Liver (tissue), 9 donors: ENCODE measurements around the gene MBP. TPM values are rescaled to one million over a fixed set of nuclear protein-coding genes. Genes with fewer than 3 reads are reported as not detected.

Experiments
- DNase-seq: peaks from one replicate; pipeline ENCODE4 v3.0.0-alpha.2; 2017; ENCODE audit warnings: low spot score
- H3K27ac ChIP-seq, 2 donors: one replicate each; pipeline ENCODE4 v1.7.0; 2013; ENCODE audit warnings: inconsistent platforms in 2 of 2, low read length in 2 of 2, control low read depth in 1 of 2, low read depth in 1 of 2, mild to moderate bottlenecking in 1 of 2
- H3K27me3 ChIP-seq, 4 donors: one replicate each; pipeline versions ENCODE4 v1.6.1 to v1.7.0; 2013; ENCODE audit warnings: low read length in 3 of 4, inconsistent platforms in 1 of 4, mild to moderate bottlenecking in 1 of 4, moderate library complexity in 1 of 4; ENCODE audit not compliant: control insufficient read depth in 4 of 4, insufficient read depth in 4 of 4
- H3K36me3 ChIP-seq, 4 donors: one replicate each; pipeline versions ENCODE4 v1.6.1 to v1.7.0; 2013; ENCODE audit warnings: low read length in 3 of 4, mild to moderate bottlenecking in 3 of 4, low read depth in 1 of 4, moderate library complexity in 1 of 4; ENCODE audit not compliant: control insufficient read depth in 4 of 4, insufficient read depth in 3 of 4
- H3K4me1 ChIP-seq, 4 donors: one replicate each; pipeline versions ENCODE4 v1.6.1 to v1.7.0; 2013; ENCODE audit warnings: low read length in 3 of 4, mild to moderate bottlenecking in 3 of 4, moderate library complexity in 1 of 4; ENCODE audit not compliant: control insufficient read depth in 4 of 4, insufficient read depth in 4 of 4
- H3K4me3 ChIP-seq, 3 donors: one replicate each; pipeline versions ENCODE4 v1.6.1 to v1.7.0; 2013; ENCODE audit warnings: low read length in 3 of 3, control low read depth in 1 of 3, low read depth in 1 of 3, mild to moderate bottlenecking in 1 of 3
- H3K9ac ChIP-seq, 2 donors: one replicate each; pipeline ENCODE4 v1.7.0; 2013; ENCODE audit warnings: low read length in 2 of 2, mild to moderate bottlenecking in 2 of 2, moderate library complexity in 2 of 2, control low read depth in 1 of 2, low read depth in 1 of 2
- H3K9me3 ChIP-seq, 4 donors: one replicate each; pipeline versions ENCODE4 v1.6.1 to v1.7.0; 2013; ENCODE audit warnings: low read length in 3 of 4; ENCODE audit not compliant: control insufficient read depth in 4 of 4
- EGR1 ChIP-seq, 2 donors: IDR thresholded peaks; 2 replicates each; pipeline ENCODE4 v1.6.1; 2016 to 2018; ENCODE audit warnings: antibody characterized with exemption in 2 of 2, low read depth in 2 of 2
- FOXA1 ChIP-seq: IDR thresholded peaks from 2 replicates; pipeline ENCODE4 v1.6.1; 2016; ENCODE audit warnings: antibody characterized with exemption
- GABPA ChIP-seq, 2 donors: IDR thresholded peaks in 1 of 2; conservative IDR thresholded peaks in 1 of 2; 2 replicates each; pipeline ENCODE4 v1.6.1; 2016; ENCODE audit warnings: antibody characterized with exemption in 2 of 2, mild to moderate bottlenecking in 1 of 2, moderate library complexity in 1 of 2
- JUND ChIP-seq, 2 donors: IDR thresholded peaks; 2 replicates each; pipeline ENCODE4 v1.6.1; 2016; ENCODE audit warnings: antibody characterized with exemption in 2 of 2
- NR2F2 ChIP-seq: IDR thresholded peaks from 2 replicates; pipeline ENCODE4 v1.6.1; 2016; ENCODE audit warnings: antibody characterized with exemption
- RAD21 ChIP-seq, 2 donors: IDR thresholded peaks; 2 replicates each; pipeline ENCODE4 v1.6.1; 2016; ENCODE audit warnings: antibody characterized with exemption in 2 of 2, mild to moderate bottlenecking in 2 of 2
- RXRA ChIP-seq, 2 donors: IDR thresholded peaks; 2 replicates each; pipeline ENCODE4 v1.6.1; 2017 to 2018; ENCODE audit warnings: antibody characterized with exemption in 2 of 2, mild to moderate bottlenecking in 1 of 2
- TAF1 ChIP-seq: conservative IDR thresholded peaks from 2 replicates; pipeline ENCODE4 v1.6.1; 2016; ENCODE audit warnings: antibody characterized with exemption, mild to moderate bottlenecking
- WGBS: extraction: QIAGEN DNeasy Blood & Tissue Kit; methylation state at CpG from one replicate; pipeline ENCODE4 v1.1.7; 2013; 5-methylcytosine and 5-hydroxymethylcytosine counted together
- polyA plus RNA-seq, 2 donors: library from polyadenylated mRNA; stranded (reverse) in 1 of 2; unstranded in 1 of 2; fragments of 200-250 nt in 1 of 2; fragments of >200 nt in 1 of 2; fragmentation: Nextera tagmentation in 1 of 2; extraction: Ambion mirVana in 1 of 2; gene quantifications; one replicate each; pipeline versions ENCODE4 v1.2.1 to v1.2.3, GENCODE V29; 2013 to 2015
- total RNA-seq, 2 donors: library from RNA; depleted of rRNA; stranded (reverse); fragments of >200 nt; gene quantifications; one replicate each; pipeline ENCODE4 v1.2.3, GENCODE V29; 2014
- TF ChIP-seq, protein P1 (sequence below): IDR thresholded peaks from 2 replicates; pipeline ENCODE4 v1.6.1; 2016; ENCODE audit warnings: antibody characterized with exemption
- TF ChIP-seq, protein P2 (sequence below): fragments of 150-350 bp; IDR thresholded peaks from 2 replicates; pipeline ENCODE4 v1.5.1; 2017; ENCODE audit warnings: improper control_type of control experiment, low read depth, low read length; ENCODE audit not compliant: missing input control
- donor health status: healthy.
- donor health status: healthy.
- donor health status: healthy.
- donor health status: healthy.
- donor health status: healthy.

MBP gene
- total and polyA plus RNA-seq, 4 donors = 9.7 to 23.3 (median 17.7) TPM

DNA sequence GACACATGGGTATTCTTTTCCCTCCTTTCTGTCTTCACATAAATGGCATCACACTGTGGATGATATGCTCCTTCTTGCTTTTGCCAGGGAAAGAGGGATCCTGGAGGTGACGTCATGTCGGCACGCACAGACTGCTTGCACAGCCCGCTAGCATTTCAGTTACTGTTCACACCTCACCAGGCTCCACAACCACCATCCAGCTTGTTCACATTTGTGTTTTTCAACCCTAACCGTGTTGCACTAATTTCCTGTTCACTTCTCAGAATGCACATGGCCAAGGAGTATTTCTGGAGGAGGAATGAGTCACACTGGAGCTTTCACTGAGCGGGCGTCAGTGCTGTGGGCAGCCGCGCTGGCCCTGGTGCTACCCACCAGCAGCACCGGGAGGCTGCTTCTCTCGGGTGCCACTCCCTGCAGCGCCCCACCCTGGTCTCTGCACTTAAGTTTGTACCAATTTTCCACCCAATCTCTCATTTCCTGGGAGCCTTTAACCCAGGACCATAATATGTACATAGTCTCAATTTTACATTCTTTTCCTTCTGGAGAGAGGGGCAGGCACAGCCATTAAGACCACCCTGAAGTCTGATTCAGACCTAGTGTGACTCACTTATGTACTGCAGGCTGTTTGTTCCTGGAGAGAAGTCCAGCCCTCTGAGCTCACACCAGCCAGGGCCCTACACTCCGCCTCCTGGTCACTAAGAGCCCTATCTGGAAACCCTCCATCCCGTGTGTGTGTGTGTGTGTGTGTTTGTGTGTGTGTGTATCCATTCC lies 65.1 kb downstream of the MBP start:
- no peaks in the 10 kb centered on the region for H3K27me3 ChIP-seq
- H3K36me3 ChIP-seq = peaks cover 3 to 19% (median 10%) of the 10 kb centered on the region in 4 donors
- WGBS = 72% methylated on average over 14 of the region's 14 CpGs
- DNase-seq = no peak
- H3K9ac ChIP-seq = peak overlapping the region in 1 of 2 donors; percentile 9
- peak overlapping the region; percentile 69 to 75 for H3K27ac ChIP-seq
- TF ChIP-seq, protein P1, sequence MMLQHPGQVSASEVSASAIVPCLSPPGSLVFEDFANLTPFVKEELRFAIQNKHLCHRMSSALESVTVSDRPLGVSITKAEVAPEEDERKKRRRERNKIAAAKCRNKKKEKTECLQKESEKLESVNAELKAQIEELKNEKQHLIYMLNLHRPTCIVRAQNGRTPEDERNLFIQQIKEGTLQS = no peak
- peak in 1 of 2 donors; percentile 37 for TF ChIP-seq JUND (IDR thresholded peaks at IDR 0.05)
- H3K9me3 ChIP-seq = no peaks in the 10 kb centered on the region
- no peak overlapping the region for H3K4me3 ChIP-seq
- H3K4me1 ChIP-seq = peaks cover 0 to 8% (median 3%) of the 10 kb centered on the region in 4 donors

DNA sequence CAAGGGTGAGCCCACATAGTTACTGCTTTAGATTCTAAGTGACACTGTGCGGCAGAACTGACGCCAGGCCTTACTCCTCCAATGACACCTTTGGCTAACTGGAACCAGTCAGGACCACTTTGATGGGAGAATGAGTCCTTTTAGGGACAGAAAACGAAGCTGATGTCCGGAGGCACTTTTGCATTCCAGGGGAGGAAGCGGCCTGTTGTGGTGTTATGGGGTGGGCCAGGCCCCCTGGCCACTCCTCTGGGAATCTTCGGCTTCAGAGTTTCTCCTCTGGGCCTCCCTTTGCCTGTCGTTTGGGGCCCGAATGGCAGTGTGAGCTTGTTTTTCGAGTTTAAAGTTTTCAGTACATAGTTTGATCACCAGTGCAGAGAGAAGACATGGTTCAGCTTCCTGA lies 65.9 kb downstream of the MBP start:
- peaks cover 3 to 23% (median 11%) of the 10 kb centered on the region in 4 donors for H3K36me3 ChIP-seq
- DNase-seq = no peak
- H3K27ac ChIP-seq = peak overlapping the region; percentile 39 to 75
- no peaks in the 10 kb centered on the region for H3K9me3 ChIP-seq
- no peaks in the 10 kb centered on the region for H3K27me3 ChIP-seq
- TF ChIP-seq RAD21 (IDR thresholded peaks at IDR 0.05) (no peak), EGR1 (IDR thresholded peaks at IDR 0.05; ENCODE audit: low read depth in 2 of 2) (no peak), JUND (IDR thresholded peaks at IDR 0.05) (no peak), RXRA (IDR thresholded peaks at IDR 0.05) (no peak), GABPA (IDR thresholded peaks at IDR 0.05 in 1 of 2, conservative IDR thresholded peaks at IDR 0.05 in 1 of 2) (no peak), TAF1 (no peak), NR2F2 (no peak)
- TF ChIP-seq, protein P1 = no peak
- TF ChIP-seq, protein P2, sequence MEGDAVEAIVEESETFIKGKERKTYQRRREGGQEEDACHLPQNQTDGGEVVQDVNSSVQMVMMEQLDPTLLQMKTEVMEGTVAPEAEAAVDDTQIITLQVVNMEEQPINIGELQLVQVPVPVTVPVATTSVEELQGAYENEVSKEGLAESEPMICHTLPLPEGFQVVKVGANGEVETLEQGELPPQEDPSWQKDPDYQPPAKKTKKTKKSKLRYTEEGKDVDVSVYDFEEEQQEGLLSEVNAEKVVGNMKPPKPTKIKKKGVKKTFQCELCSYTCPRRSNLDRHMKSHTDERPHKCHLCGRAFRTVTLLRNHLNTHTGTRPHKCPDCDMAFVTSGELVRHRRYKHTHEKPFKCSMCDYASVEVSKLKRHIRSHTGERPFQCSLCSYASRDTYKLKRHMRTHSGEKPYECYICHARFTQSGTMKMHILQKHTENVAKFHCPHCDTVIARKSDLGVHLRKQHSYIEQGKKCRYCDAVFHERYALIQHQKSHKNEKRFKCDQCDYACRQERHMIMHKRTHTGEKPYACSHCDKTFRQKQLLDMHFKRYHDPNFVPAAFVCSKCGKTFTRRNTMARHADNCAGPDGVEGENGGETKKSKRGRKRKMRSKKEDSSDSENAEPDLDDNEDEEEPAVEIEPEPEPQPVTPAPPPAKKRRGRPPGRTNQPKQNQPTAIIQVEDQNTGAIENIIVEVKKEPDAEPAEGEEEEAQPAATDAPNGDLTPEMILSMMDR = no peak
- H3K4me3 ChIP-seq = no peak overlapping the region
- H3K9ac ChIP-seq = no peak overlapping the region
- peaks cover 0 to 8% (median 3%) of the 10 kb centered on the region in 4 donors for H3K4me1 ChIP-seq
- 87% methylated on average over 9 of the region's 9 CpGs for WGBS

DNA sequence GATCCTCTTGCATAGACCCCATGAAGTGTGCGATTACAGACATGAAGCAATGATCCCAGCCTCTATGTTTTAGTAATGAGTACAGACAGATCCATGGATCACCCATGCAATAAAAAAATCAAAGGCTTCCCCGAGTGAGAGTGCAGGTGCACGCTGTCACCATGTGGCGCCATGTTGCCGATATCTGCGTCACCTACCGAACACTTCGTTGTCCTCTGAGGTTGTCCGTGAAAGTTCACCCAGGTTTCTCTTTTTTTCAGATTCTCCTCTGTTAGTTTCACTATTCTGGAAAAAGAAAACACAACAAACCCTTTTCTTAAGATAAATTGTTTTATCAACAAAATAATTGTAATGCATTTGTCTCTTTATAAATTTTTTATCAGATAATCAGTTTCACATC lies 66.5 kb downstream of the MBP start:
- Histone ChIP-seq H3K9me3 (no peaks in the 10 kb centered on the region), H3K27me3 (no peaks in the 10 kb centered on the region), H3K4me3 (no peak overlapping the region), H3K9ac (no peak overlapping the region), H3K27ac (peak overlapping the region; percentile 39 to 75), H3K4me1 (peaks cover 0 to 8% (median 3%) of the 10 kb centered on the region in 4 donors), H3K36me3 (peaks cover 3 to 23% (median 11%) of the 10 kb centered on the region in 4 donors)
- DNase-seq = no peak
- 98% methylated on average over 9 of the region's 9 CpGs for WGBS
- TF ChIP-seq GABPA (IDR thresholded peaks at IDR 0.05 in 1 of 2, conservative IDR thresholded peaks at IDR 0.05 in 1 of 2) = no peak
- TF ChIP-seq FOXA1 = no peak
